Measurements from ENCODE around the gene ERC2. TPM values are rescaled to one million over a fixed set of nuclear protein-coding genes. Genes with fewer than 3 reads are reported as not detected.

The ERC2 gene
- total and polyA plus RNA-seq, 2 of the 13 experiments (the other 11 are each of a cell fraction or from before 2014, with no cell fraction given), result 0.16 to 0.22 TPM

- TF ChIP-seq KIAA2018 (CRISPR knock-in tag; IDR thresholded peaks at IDR 0.05; ENCODE audit: borderline replicate concordance), result no peak
- TF ChIP-seq ADNP (CRISPR knock-in tag; IDR thresholded peaks at IDR 0.05), result no peak
- no peak for TF ChIP-seq GMEB2 (CRISPR knock-in tag; IDR thresholded peaks at IDR 0.05; ENCODE audit: low read depth)
- TF ChIP-seq, protein P1, sequence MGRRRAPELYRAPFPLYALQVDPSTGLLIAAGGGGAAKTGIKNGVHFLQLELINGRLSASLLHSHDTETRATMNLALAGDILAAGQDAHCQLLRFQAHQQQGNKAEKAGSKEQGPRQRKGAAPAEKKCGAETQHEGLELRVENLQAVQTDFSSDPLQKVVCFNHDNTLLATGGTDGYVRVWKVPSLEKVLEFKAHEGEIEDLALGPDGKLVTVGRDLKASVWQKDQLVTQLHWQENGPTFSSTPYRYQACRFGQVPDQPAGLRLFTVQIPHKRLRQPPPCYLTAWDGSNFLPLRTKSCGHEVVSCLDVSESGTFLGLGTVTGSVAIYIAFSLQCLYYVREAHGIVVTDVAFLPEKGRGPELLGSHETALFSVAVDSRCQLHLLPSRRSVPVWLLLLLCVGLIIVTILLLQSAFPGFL (CRISPR knock-in tag; IDR thresholded peaks at IDR 0.05), result no peak
- TF ChIP-seq PRDM15 (CRISPR knock-in tag; IDR thresholded peaks at IDR 0.05), result no peak
- no peak for TF ChIP-seq ZKSCAN8 (CRISPR knock-in tag; IDR thresholded peaks at IDR 0.05; ENCODE audit: borderline replicate concordance)
- no peak for TF ChIP-seq CSRNP1 (CRISPR knock-in tag; IDR thresholded peaks at IDR 0.05)
- TF ChIP-seq RBFOX2 (IDR thresholded peaks at IDR 0.05; ENCODE audit: low read depth, low read length), result no peak
- TF ChIP-seq NCOA1 (CRISPR knock-in tag; IDR thresholded peaks at IDR 0.05), result no peak
- no peak for TF ChIP-seq HDAC2 (CRISPR knock-in tag; IDR thresholded peaks at IDR 0.05)
Measured at GRCh38 chr3:55630280-55630920, 837.9 kb downstream of the ERC2 start (continued).
